Prostate gland (tissue), 2 donors: ENCODE data around the gene UBE2E2. TPM values are rescaled to one million over a fixed set of nuclear protein-coding genes. Genes with fewer than 3 reads are reported as not detected.

Experiments used
- DNase-seq: peaks from one replicate; pipeline ENCODE4 v3.0.0-alpha.2; 2019; ENCODE audit warnings: low spot score
- H3K27ac ChIP-seq, 2 donors: fragments of 200-600 bp; sonication (generic); 2 replicates each; pipeline ENCODE4 v1.5.1; 2017 to 2019
- H3K27me3 ChIP-seq: fragments of 200-600 bp; sonication (generic); replicated peaks from 2 replicates; pipeline ENCODE4 v1.5.1; 2019; ENCODE audit not compliant: insufficient read depth
- H3K36me3 ChIP-seq, 2 donors: fragments of 200-600 bp; sonication (generic); 1 replicate in 1 of 2; 2 replicates in 1 of 2; pipeline versions ENCODE4 v1.5.1 to v1.8.1; 2017 to 2019
- H3K4me1 ChIP-seq: fragments of 200-600 bp; sonication (generic); replicated peaks from 2 replicates; pipeline ENCODE4 v1.5.1; 2019
- H3K4me3 ChIP-seq, 2 donors: fragments of 200-600 bp; sonication (generic); 2 replicates each; pipeline ENCODE4 v1.5.1; 2017 to 2019
- H3K9me3 ChIP-seq: fragments of 200-600 bp; sonication (generic); 2 replicates; pipeline ENCODE4 v1.5.1; 2017
- POLR2A ChIP-seq: fragments of 450-650 bp; IDR thresholded peaks from one replicate; pipeline ENCODE4 v1.6.1; 2016; ENCODE audit warnings: antibody characterized with exemption, mild to moderate bottlenecking
- POLR2AphosphoS5 ChIP-seq: sonication (generic); formaldehyde crosslinking; IDR thresholded peaks from one replicate; pipeline ENCODE4 v1.6.1; 2017; ENCODE audit warnings: antibody characterized with exemption
- WGBS: methylation state at CpG from one replicate; pipeline ENCODE4 v1.1.5; 2018; 5-methylcytosine and 5-hydroxymethylcytosine counted together
- intact Hi-C: fragments of 100-400 bp; cut with DNase I; formaldehyde crosslinking; loops from one replicate; pipeline ENCODE4 v1.14.2; 2022
- total RNA-seq, 2 donors: library from RNA; depleted of rRNA; stranded (reverse); fragments of >200 nt; gene quantifications; one replicate each; pipeline ENCODE4 v1.1.0, GENCODE V29; 2016
- TF ChIP-seq, protein P1 (sequence below), 4 experiments: fragments of 200-600 bp in 2 of 4; fragments of 450-650 bp in 2 of 4; sonication (generic) in 2 of 4; IDR thresholded peaks; 1 replicate in 3 of 4; 2 replicates in 1 of 4; pipeline ENCODE4 v1.5.1; 2016 to 2019; ENCODE audit warnings: antibody characterized with exemption in 4 of 4, mild to moderate bottlenecking in 2 of 4, moderate library complexity in 2 of 4

Gene UBE2E2
- total RNA-seq, 2 donors from 2014 or later = 25.9 to 48.7 TPM

DNA sequence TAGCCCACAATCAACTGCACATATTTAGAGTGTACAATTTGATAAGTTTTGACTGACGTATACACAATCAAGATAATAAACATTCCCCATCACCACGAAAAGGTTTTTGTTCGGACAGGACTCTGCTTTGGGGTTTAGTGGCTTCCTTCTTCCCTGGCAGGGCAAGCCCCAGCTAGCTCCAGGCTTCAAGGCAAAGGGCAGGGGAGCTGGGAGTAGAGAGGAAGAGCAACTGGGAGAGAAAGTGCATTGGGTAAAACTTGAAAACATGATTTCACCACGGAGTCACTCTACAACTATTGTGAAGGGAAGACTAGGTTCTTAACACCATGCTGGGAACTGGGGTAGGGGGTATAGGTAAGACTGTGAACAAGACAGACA, 417.5 kb downstream of the UBE2E2 start:
- Histone ChIP-seq H3K27ac (no peak overlapping the region), H3K4me3 (no peak overlapping the region), H3K9me3 (no peaks in the 10 kb centered on the region), H3K4me1 (no peaks in the 10 kb centered on the region), H3K27me3 (no peaks in the 10 kb centered on the region), H3K36me3 (no peaks in the 10 kb centered on the region)
- 46% methylated on average over 4 of the region's 4 CpGs for WGBS
- DNase-seq = no peak
- intact Hi-C loops = no loop called here
- no peak for TF ChIP-seq POLR2A
- TF ChIP-seq, protein P1, sequence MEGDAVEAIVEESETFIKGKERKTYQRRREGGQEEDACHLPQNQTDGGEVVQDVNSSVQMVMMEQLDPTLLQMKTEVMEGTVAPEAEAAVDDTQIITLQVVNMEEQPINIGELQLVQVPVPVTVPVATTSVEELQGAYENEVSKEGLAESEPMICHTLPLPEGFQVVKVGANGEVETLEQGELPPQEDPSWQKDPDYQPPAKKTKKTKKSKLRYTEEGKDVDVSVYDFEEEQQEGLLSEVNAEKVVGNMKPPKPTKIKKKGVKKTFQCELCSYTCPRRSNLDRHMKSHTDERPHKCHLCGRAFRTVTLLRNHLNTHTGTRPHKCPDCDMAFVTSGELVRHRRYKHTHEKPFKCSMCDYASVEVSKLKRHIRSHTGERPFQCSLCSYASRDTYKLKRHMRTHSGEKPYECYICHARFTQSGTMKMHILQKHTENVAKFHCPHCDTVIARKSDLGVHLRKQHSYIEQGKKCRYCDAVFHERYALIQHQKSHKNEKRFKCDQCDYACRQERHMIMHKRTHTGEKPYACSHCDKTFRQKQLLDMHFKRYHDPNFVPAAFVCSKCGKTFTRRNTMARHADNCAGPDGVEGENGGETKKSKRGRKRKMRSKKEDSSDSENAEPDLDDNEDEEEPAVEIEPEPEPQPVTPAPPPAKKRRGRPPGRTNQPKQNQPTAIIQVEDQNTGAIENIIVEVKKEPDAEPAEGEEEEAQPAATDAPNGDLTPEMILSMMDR (IDR thresholded peaks at IDR 0.05) = no peak
- TF ChIP-seq POLR2AphosphoS5 = no peak

DNA sequence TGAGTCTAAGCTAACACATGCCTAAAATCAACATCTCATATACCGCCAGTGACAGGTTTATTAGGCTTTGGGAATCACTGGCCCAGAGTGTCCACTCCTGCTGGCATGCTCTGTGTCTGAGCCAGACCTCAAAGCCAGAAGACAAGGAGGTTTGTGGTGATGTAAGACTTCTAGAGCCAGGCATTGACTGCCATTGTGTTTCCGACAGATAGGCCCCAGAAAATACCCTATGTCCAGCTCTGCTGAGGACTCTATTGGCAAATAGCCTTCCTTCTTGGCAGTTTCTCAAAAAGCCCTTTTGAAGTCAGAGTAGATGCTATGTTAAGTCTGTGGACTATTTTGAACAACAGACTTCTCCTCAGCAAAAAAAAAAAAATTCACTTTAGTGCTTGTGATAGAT, 420.7 kb downstream of the UBE2E2 start:
- DNase-seq = no peak
- H3K4me3 ChIP-seq = no peak overlapping the region
- no peak overlapping the region for H3K27ac ChIP-seq
- H3K4me1 ChIP-seq = no peaks in the 10 kb centered on the region
- H3K27me3 ChIP-seq = no peaks in the 10 kb centered on the region
- intact Hi-C loops = no loop called here
- H3K36me3 ChIP-seq = no peaks in the 10 kb centered on the region
- H3K9me3 ChIP-seq = no peaks in the 10 kb centered on the region
- TF ChIP-seq POLR2AphosphoS5 = no peak
- WGBS = 33% methylated on average over 2 of the region's 2 CpGs

DNA sequence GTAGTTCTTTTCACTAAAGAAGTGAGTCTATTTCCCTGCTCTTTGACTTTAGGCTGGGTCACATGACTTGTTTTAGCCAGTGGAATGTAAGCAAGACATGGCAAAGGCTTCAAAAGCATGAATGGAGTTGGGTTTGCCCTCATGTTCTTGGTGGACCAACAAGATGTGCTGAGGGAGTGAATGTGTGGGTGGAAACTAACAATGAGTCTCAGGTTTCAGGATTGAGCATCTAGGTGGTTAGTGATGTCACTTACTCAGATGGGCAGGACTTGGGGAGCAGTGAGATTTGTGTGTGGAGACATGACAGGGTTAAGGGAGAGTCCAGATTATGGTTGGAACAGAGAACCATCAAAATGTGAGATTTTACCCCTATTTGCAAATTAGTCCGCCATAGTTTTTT, 421.2 kb downstream of the UBE2E2 start:
- Histone ChIP-seq H3K36me3 (no peaks in the 10 kb centered on the region), H3K4me1 (no peaks in the 10 kb centered on the region), H3K27me3 (no peaks in the 10 kb centered on the region), H3K4me3 (no peak overlapping the region), H3K27ac (no peak overlapping the region), H3K9me3 (no peaks in the 10 kb centered on the region)
- intact Hi-C loops = no loop called here
- TF ChIP-seq POLR2A (no peak), POLR2AphosphoS5 (no peak)
- TF ChIP-seq, protein P1 (IDR thresholded peaks at IDR 0.05) = no peak
- DNase-seq = no peak
- WGBS = 0% methylated on average over 1 of the region's 1 CpG

DNA sequence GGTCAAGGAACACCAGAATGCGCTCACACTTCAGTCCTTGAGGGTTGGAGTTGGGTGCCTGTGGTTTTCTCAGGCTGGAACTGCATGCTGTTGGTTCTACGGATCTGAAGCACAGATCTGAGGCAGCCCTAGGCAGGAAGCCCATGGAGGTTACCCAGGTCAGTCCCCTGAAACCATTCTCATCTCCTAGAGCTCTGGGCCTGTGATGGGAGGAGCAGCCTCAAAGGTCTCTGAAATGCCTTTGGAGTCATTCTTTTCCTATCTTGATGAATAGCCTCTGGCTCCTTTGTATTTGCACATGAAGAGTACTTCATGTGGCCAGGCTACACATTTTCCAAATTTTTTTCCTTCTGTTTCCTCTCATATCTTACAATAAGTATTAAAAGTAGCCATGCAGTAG, 423.3 kb downstream of the UBE2E2 start:
- TF ChIP-seq, protein P1 (IDR thresholded peaks at IDR 0.05) = no peak
- TF ChIP-seq POLR2AphosphoS5 (no peak), POLR2A (no peak)
- Histone ChIP-seq H3K4me1 (no peaks in the 10 kb centered on the region), H3K27ac (no peak overlapping the region), H3K4me3 (no peak overlapping the region), H3K36me3 (no peaks in the 10 kb centered on the region), H3K27me3 (no peaks in the 10 kb centered on the region), H3K9me3 (no peaks in the 10 kb centered on the region)
- DNase-seq = no peak
- WGBS = 87% methylated on average over 2 of the region's 2 CpGs
- intact Hi-C loops = no loop called here

DNA sequence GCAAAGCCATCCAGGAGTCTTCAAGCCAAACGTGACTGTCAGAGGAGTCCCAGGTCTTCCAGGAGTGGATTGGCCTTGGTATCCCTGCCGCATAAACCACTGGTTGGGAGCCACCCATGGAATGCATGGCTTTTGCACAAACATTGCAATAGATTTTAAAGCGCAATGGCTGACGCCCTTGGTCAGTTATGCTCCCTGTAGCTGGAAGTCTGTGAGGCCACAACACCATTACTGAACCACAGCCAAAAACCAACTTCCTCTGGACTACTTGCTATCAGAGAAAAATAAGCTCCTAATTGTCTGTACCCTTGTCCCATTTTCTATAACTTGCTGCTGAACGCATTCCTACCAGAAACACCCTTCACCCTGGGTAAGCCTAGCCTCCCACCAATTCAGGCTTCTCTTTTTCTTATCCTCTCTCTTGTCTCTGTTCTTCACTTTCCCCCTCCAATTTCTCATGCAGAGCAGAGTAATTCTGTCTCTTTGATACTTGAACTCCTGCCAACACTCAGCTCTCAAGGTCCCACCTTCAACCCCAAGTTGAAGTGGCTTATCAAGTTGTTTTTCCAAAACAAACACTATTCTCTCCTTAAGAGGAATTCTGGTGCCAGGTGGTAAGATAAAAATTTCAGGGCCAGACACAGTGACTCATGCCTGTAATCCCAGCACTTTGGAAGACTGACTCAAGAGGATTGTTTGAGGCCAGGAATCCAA, 426.2 kb downstream of the UBE2E2 start:
- no peak overlapping the region for H3K27ac ChIP-seq
- DNase-seq = no peak
- H3K4me1 ChIP-seq = no peaks in the 10 kb centered on the region
- H3K4me3 ChIP-seq = no peak overlapping the region
- no peaks in the 10 kb centered on the region for H3K27me3 ChIP-seq
- WGBS = 81% methylated on average over 5 of the region's 5 CpGs
- no peaks in the 10 kb centered on the region for H3K36me3 ChIP-seq
- intact Hi-C loops = no loop called here
- TF ChIP-seq, protein P1 (IDR thresholded peaks at IDR 0.05) = no peak
- TF ChIP-seq POLR2AphosphoS5 (no peak), POLR2A (no peak)
- no peaks in the 10 kb centered on the region for H3K9me3 ChIP-seq
